Measurements from ENCODE around the gene BTNL8.

BTNL8 gene

DNA sequence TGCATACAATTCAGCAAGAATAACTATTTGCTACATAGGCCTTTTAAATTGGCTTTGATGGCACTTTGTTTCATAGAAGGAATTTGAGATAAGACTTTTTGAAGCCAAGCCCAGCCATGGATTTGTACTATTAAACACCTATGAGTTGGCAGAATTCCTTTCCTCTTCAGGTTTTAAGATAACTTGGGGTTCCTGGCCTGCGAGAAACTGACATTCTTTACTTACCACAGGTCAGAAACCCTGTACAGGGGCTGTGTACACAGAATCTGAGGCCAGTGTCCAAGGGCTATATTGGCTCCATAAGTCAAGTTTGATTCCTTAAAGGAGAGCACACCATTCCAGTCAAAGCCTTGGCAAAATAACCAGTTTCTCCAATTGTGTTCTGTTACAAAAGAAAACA lies 78.9 kb downstream of the BTNL8 start:
- DNase-seq (ENCODE audit: low read depth), result no peak
- no peak overlapping the region for H3K4me3 ChIP-seq (ENCODE audit: low read depth, low read length)
- no peak for TF ChIP-seq CTCF (IDR thresholded peaks at IDR 0.05; ENCODE audit: low read depth, low read length, missing control alignments)

GRCh38 chr5:180982008-180982741 lies 83.2 kb downstream of the BTNL8 start:
- H3K4me3 ChIP-seq (ENCODE audit: low read depth, low read length), result no peak overlapping the region
- DNase-seq (ENCODE audit: low read depth), result no peak
- no peak for TF ChIP-seq CTCF (IDR thresholded peaks at IDR 0.05; ENCODE audit: low read depth, low read length, missing control alignments)

- no peak for TF ChIP-seq CTCF (IDR thresholded peaks at IDR 0.05; ENCODE audit: low read depth, low read length, missing control alignments)
- DNase-seq (ENCODE audit: low read depth), result no peak
- H3K4me3 ChIP-seq (ENCODE audit: low read depth, low read length), result no peak overlapping the region
Observed at GRCh38 chr5:180988016-180988415, 89.1 kb downstream of the BTNL8 start.

- no peak within 1 kb of the TSS for H3K4me3 ChIP-seq (ENCODE audit: low read depth, low read length)
- no peak for TF ChIP-seq CTCF (IDR thresholded peaks at IDR 0.05; ENCODE audit: low read depth, low read length, missing control alignments)
- no peak for DNase-seq (ENCODE audit: low read depth)
Observed at GRCh38 chr5:180988592-180988991, 89.6 kb downstream of the BTNL8 start, which contains the start of gene BTNL3. TSS of gene BTNL3 (plus strand) at chr5:180988846. CDS start at chr5:180989029, 183 bp downstream.

DNA sequence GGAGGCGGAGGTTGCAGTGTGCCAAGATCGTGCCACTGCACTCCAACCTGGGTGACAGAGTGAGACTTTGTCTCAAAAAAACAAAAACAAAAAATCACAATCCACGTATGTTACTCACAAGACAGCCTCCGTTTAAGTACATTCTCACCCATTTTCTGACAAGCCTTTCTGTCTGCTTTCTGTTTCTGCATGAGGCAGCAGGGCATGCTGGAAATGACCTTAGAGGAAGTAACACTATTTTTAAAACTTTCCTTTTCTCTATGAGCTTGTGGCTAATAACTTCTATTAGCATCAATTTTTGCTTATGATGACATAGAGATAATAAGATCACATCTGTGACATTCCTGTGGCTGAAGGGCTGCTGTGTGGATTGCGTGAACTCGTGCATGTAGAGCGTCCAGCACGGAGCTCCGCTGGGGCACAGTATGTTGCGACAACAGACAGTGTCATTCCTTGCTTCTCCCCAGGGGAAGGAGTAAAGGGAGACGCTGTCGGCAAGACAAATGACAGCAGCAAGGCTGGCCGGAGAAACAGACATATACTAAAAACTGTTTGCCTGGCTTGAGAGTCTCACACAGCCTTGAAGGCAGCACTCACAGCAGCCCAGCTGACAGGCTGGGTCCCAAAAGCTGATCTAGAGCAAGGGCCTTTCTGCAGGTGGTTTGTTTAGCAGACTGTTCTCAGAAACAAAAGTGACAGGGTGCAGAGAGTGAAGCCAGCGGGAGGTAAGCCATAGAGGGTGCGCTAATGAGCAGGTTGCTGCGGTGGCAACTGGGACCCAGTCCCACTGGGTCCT lies 91.3 kb downstream of the BTNL8 start:
- DNase-seq (ENCODE audit: low read depth), result no peak
- H3K4me3 ChIP-seq (ENCODE audit: low read depth, low read length), result peak overlapping the region; percentile 30; the same call in 1 of the 2 replicates
- TF ChIP-seq CTCF (IDR thresholded peaks at IDR 0.05; ENCODE audit: low read depth, low read length, missing control alignments), result no peak

- no peak for TF ChIP-seq CTCF (IDR thresholded peaks at IDR 0.05; ENCODE audit: low read depth, low read length, missing control alignments)
- no peak for DNase-seq (ENCODE audit: low read depth)
- no peak overlapping the region for H3K4me3 ChIP-seq (ENCODE audit: low read depth, low read length)
Observed at GRCh38 chr5:180990882-180991242, 91.9 kb downstream of the BTNL8 start.

Data from GM12864 (cell line).